ENCODE results near the gene SOX2. TPM values are rescaled to one million over a fixed set of nuclear protein-coding genes. Genes with fewer than 3 reads are reported as not detected.
A peak's percentile ranks its signal among the peaks of the same experiment; 100 is the strongest.

SOX2 gene
- total RNA-seq, 1 donor from 2014 or later = 70.4 TPM

- no peak for DNase-seq (ENCODE audit: extremely low spot score, unreplicated experiment)
- Mint-ChIP-seq H3K4me3 (peak overlapping the region; percentile 79), H3K27ac (no peak overlapping the region), H3K36me3 (no peaks in the 10 kb centered on the region), H3K9me3 (peaks cover 6% of the 10 kb centered on the region), H3K4me1 (ENCODE audit: unreplicated experiment) (peaks cover 9% of the 10 kb centered on the region), H3K27me3 (peaks cover 53% of the 10 kb centered on the region)
- TF ChIP-seq CTCF (conservative IDR thresholded peaks at IDR 0.05) = no peak
Observed at GRCh38 chr3:181695661-181696491, 15.8 kb upstream of the SOX2 start.

DNA sequence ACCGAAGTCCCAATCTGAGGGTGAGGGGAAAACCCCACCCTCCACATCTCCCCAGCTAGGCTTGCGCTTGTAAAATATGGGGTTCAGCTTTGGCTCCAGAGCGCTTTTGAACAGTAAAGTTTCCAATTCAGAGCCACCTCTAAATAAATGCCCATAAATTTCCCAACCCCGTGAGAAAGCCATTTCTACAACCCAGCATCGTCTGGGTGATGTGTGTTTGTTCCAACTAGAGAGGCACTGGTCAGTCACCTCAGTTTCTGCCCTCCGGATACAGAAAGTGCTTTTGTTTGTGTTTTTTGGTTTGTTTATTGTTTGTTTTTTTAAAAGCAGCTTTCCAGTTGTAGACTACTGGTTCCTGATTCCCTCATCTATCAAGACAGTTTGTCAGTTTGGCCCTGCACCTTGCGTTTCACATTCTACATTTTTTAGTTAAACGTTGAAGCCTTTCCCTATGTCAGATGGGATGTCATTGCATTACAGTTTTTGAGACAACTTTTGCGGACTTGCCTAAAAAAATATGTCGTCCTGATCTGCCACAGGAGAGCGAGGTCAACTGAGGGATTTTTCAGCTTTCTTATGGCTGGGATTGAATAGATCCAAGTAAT lies 15.0 kb upstream of the SOX2 start:
- Mint-ChIP-seq H3K4me3 (peak overlapping the region; percentile 20), H3K9me3 (peaks cover 6% of the 10 kb centered on the region), H3K27ac (no peak overlapping the region), H3K27me3 (peaks cover 60% of the 10 kb centered on the region), H3K4me1 (ENCODE audit: unreplicated experiment) (peaks cover 10% of the 10 kb centered on the region), H3K36me3 (no peaks in the 10 kb centered on the region)
- no peak for TF ChIP-seq CTCF (conservative IDR thresholded peaks at IDR 0.05)
- no peak for DNase-seq (ENCODE audit: extremely low spot score, unreplicated experiment)

GRCh38 chr3:181698263-181698954 lies 13.3 kb upstream of the SOX2 start:
- no peaks in the 10 kb centered on the region for H3K36me3 Mint-ChIP-seq
- H3K9me3 Mint-ChIP-seq = peaks cover 6% of the 10 kb centered on the region
- peaks cover 77% of the 10 kb centered on the region for H3K27me3 Mint-ChIP-seq
- no peak for TF ChIP-seq CTCF (conservative IDR thresholded peaks at IDR 0.05)
- no peak overlapping the region for H3K27ac Mint-ChIP-seq
- no peak overlapping the region for H3K4me3 Mint-ChIP-seq
- no peak for DNase-seq (ENCODE audit: extremely low spot score, unreplicated experiment)
- H3K4me1 Mint-ChIP-seq (ENCODE audit: unreplicated experiment) = peaks cover 13% of the 10 kb centered on the region

DNA sequence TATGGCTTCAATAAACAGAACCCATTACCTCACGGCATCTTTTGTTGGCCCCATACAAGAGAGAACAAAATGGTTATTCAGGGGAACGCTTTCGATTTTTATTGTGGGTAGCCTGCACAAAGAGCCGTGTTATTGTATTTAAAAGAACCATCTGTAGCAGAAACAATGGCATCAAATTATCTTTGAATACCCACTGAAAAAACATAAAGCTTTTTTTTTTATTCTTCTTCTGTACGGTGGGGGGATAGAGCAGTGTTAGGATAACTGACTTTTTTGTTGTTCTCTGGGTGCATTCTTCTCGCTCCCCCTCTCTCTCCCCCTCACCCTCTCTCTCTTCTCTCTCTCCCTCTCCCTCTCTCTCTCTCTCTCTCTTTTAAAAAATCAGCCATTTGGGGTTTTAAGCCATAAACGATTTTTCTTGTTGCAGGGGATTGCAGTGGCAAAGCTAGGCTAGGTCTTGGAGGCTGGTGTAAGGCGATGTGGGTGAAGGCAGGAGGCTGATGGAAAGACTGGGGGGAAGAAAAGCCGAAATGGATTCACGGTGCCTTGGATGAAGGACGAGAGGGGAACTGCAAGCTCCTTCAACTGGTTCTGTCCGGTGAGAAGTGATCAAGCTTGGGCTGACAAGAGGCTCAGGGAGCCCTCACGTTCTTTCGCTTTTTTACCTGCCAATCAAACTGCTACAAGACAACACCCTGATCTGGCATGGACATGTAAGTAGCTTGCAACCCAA lies 12.4 kb upstream of the SOX2 start:
- peaks cover 13% of the 10 kb centered on the region for H3K4me1 Mint-ChIP-seq (ENCODE audit: unreplicated experiment)
- DNase-seq (ENCODE audit: extremely low spot score, unreplicated experiment) = no peak
- peaks cover 6% of the 10 kb centered on the region for H3K9me3 Mint-ChIP-seq

More for the DNA sequence above, 12.4 kb upstream of the SOX2 start:
- Mint-ChIP-seq H3K27me3 (peaks cover 78% of the 10 kb centered on the region), H3K36me3 (no peaks in the 10 kb centered on the region), H3K27ac (no peak overlapping the region), H3K4me3 (no peak overlapping the region)
- no peak for TF ChIP-seq CTCF (conservative IDR thresholded peaks at IDR 0.05)
